Neuronal stem cell (in vitro differentiated cells): Measurements from ENCODE around the gene PAM.
"Not testable (repeated sequence)": the region's sequence is repeated elsewhere in the genome, so short reads cannot be mapped to it uniquely, and the experiment has no call there.

Experiments
- DNase-seq: peaks from one replicate; pipeline ENCODE4 v3.0.0-alpha.2; 2013; ENCODE audit warnings: low spot score
- H2AFZ ChIP-seq: one replicate; pipeline ENCODE4 v1.6.1; 2013; ENCODE audit warnings: mild to moderate bottlenecking, low read length, inconsistent platforms
- H2AK5ac ChIP-seq: 2 replicates; pipeline ENCODE4 v1.6.1; 2013; ENCODE audit warnings: low read depth, mild to moderate bottlenecking, inconsistent platforms, low read length, moderate library complexity, mixed read lengths
- H2BK120ac ChIP-seq: 2 replicates; pipeline ENCODE4 v1.6.1; 2013; ENCODE audit warnings: low read depth, mild to moderate bottlenecking, inconsistent platforms, low read length, moderate library complexity, mixed read lengths
- H2BK12ac ChIP-seq: one replicate; pipeline ENCODE4 v1.6.1; 2013; ENCODE audit warnings: low read length, inconsistent platforms
- H2BK15ac ChIP-seq: 2 replicates; pipeline ENCODE4 v1.6.1; 2013; ENCODE audit warnings: mild to moderate bottlenecking, low read length, inconsistent platforms, mixed read lengths
- H2BK5ac ChIP-seq: one replicate; pipeline ENCODE4 v1.6.1; 2013; ENCODE audit warnings: inconsistent platforms, mild to moderate bottlenecking, low read length, moderate library complexity
- H3K14ac ChIP-seq: one replicate; pipeline ENCODE4 v1.6.1; 2013; ENCODE audit warnings: low read length, inconsistent platforms
- H3K18ac ChIP-seq: 2 replicates; pipeline ENCODE4 v1.6.1; 2013; ENCODE audit warnings: low read length, inconsistent platforms
- H3K23ac ChIP-seq: 2 replicates; pipeline ENCODE4 v1.6.1; 2013; ENCODE audit warnings: low read depth, mild to moderate bottlenecking, mixed read lengths, low read length, inconsistent platforms; ENCODE audit not compliant: poor library complexity
- H3K27ac ChIP-seq: replicated peaks from 3 replicates; pipeline ENCODE4 v1.5.1; 2013; ENCODE audit warnings: low read length, inconsistent platforms
- H3K27me3 ChIP-seq, 3 experiments: 2 replicates each; pipeline ENCODE4 v1.6.1; 2013; ENCODE audit warnings: low read length in 3 of 3, mild to moderate bottlenecking in 2 of 3, inconsistent platforms in 1 of 3, low read depth in 1 of 3, mixed read lengths in 1 of 3, moderate library complexity in 1 of 3; ENCODE audit not compliant: control insufficient read depth in 3 of 3, insufficient read depth in 3 of 3
- H3K36me3 ChIP-seq, 2 donors: replicated peaks in 1 of 2; 2 replicates each; pipeline ENCODE4 v1.6.1; 2013; ENCODE audit warnings: low read length in 2 of 2; ENCODE audit not compliant: control insufficient read depth in 2 of 2, insufficient read depth in 2 of 2
- H3K4ac ChIP-seq: 2 replicates; pipeline ENCODE4 v1.6.1; 2013; ENCODE audit warnings: inconsistent platforms, mild to moderate bottlenecking, low read length, moderate library complexity
- H3K4me1 ChIP-seq, 2 donors: 1 replicate in 1 of 2; 2 replicates in 1 of 2; pipeline ENCODE4 v1.6.1; 2013; ENCODE audit warnings: low read length in 2 of 2, low read depth in 1 of 2; ENCODE audit not compliant: control insufficient read depth in 2 of 2, insufficient read depth in 1 of 2
- H3K4me2 ChIP-seq: one replicate; pipeline ENCODE4 v1.6.1; 2013; ENCODE audit warnings: mild to moderate bottlenecking, low read length, inconsistent platforms; ENCODE audit not compliant: insufficient read depth, poor library complexity, severe bottlenecking
- H3K4me3 ChIP-seq, 2 donors: 2 replicates each; pipeline ENCODE4 v1.5.1; 2013; ENCODE audit warnings: low read length in 2 of 2, mild to moderate bottlenecking in 2 of 2, inconsistent platforms in 1 of 2, moderate library complexity in 1 of 2
- H3K79me1 ChIP-seq: one replicate; pipeline ENCODE4 v1.6.1; 2013; ENCODE audit warnings: low read depth, mild to moderate bottlenecking, inconsistent platforms, low read length, moderate library complexity
- H3K9ac ChIP-seq: one replicate; pipeline ENCODE4 v1.6.1; 2013; ENCODE audit warnings: mild to moderate bottlenecking, low read depth, low read length, inconsistent platforms; ENCODE audit not compliant: poor library complexity
- H3K9me3 ChIP-seq, 2 donors: replicated peaks in 1 of 2; 2 replicates each; pipeline versions ENCODE3 to v1.6.1; 2013; ENCODE audit warnings: low read length in 2 of 2, mild to moderate bottlenecking in 2 of 2, inconsistent platforms in 1 of 2, low read depth in 1 of 2, mixed read lengths in 1 of 2, moderate library complexity in 1 of 2; ENCODE audit not compliant: control insufficient read depth in 2 of 2, insufficient read depth in 1 of 2
- H4K8ac ChIP-seq: one replicate; pipeline ENCODE4 v1.6.1; 2013; ENCODE audit warnings: low read depth, mild to moderate bottlenecking, inconsistent platforms, low read length, moderate library complexity
- H4K91ac ChIP-seq: one replicate; pipeline ENCODE4 v1.6.1; 2013; ENCODE audit warnings: low read length, low read depth, mild to moderate bottlenecking, inconsistent platforms; ENCODE audit not compliant: poor library complexity
- WGBS, 2 donors: extraction: QIAGEN DNeasy Blood & Tissue Kit; methylation state at CpG; one replicate each; pipeline ENCODE4 v1.1.7; 2013; ENCODE audit warnings: missing lambda C conversion rate in 2 of 2, mixed read lengths in 1 of 2; ENCODE audit not compliant: insufficient read length in 2 of 2, insufficient replicate concordance in 1 of 2; ENCODE audit errors: extremely low coverage in 2 of 2; 5-methylcytosine and 5-hydroxymethylcytosine counted together

PAM gene

DNA sequence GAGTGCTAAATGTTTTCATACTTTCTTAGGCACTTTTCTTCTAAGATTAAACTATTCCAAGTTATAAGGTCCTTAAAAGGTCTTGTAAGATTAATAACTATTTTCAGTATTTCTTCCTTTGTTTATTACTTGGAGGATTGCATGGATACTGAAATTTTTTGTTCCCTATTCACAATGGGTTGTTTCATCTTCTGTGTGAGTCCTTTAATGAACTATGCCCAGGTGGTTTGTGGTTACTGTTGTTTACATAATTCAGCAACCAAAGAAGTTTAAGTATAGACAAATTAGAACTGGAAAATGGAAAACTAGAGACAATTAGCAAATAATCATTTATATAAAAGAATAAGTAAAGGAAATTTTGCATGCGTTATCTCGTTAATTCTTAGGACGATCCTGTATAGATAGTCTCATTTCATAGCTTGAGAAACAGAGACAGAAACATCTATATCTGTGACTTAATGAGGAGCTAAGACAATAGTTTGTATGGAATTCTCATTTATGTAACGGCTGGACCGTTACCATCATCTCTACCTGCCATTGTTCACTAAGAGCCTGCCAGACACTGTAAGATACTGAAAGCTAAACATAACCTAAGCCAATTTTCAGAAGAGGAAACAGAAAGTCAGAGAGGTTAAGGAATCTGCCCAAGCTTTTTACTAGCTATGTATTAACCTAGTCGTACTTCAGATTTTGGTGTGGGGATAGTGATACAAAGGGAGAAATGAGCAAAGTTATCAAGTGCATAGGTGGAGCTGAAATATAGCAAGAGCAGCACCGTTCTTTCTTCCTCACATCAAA, 148.2 kb downstream of the PAM start:
- Histone ChIP-seq H3K27ac (no peak overlapping the region), H3K79me1 (no peaks in the 10 kb centered on the region), H2BK12ac (no peak overlapping the region), H3K18ac (no peak overlapping the region), H2AK5ac (no peak overlapping the region), H3K4me2 (no peak overlapping the region), H2AFZ (no peak overlapping the region), H2BK120ac (no peak overlapping the region), H2BK15ac (no peak overlapping the region), H3K27me3 (no peaks in the 10 kb centered on the region), H3K9me3 (peaks cover 0 to 8% of the 10 kb centered on the region in 2 donors), H2BK5ac (no peak overlapping the region), H3K14ac (no peak overlapping the region), H3K23ac (no peak overlapping the region), H4K8ac (no peak overlapping the region), H4K91ac (no peak overlapping the region), H3K4ac (no peak overlapping the region), H3K9ac (no peak overlapping the region), H3K4me3 (no peak overlapping the region), H3K4me1 (peaks cover 0 to 3% of the 10 kb centered on the region in 2 donors), H3K36me3 (peaks cover 0 to 9% of the 10 kb centered on the region in 2 donors)
- WGBS, 2 donors = no CpG with 5 or more reads among the region's 7 CpGs
- DNase-seq = no peak

DNA sequence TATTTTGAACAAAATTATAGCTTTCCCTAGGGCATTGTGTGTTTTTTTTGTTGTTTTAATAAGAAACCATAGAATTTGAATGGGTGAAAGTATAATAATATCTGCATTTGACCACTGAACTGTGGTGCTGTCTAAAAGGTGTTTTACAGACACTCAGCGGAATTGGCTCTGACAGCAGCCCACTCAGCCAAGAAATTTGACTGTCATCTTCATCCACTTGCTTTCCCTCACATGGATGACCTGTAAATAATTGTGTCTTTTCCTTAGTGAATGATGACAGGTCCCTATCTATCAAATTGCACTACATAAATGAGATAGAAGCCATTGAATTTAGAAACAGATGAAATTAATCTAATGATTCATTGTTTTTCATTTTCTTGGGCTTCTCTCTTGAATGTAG, 150.0 kb downstream of the PAM start:
- Histone ChIP-seq H3K27me3 (no peaks in the 10 kb centered on the region), H2AK5ac (no peak overlapping the region), H3K4me1 (no peaks in the 10 kb centered on the region), H2BK15ac (no peak overlapping the region), H3K9ac (no peak overlapping the region), H3K18ac (no peak overlapping the region), H3K4ac (no peak overlapping the region), H4K91ac (no peak overlapping the region), H3K36me3 (peaks cover 0 to 9% of the 10 kb centered on the region in 2 donors), H2AFZ (no peak overlapping the region), H3K9me3 (peaks cover 0 to 8% of the 10 kb centered on the region in 2 donors), H3K4me2 (no peak overlapping the region), H2BK5ac (no peak overlapping the region), H3K23ac (no peak overlapping the region), H2BK120ac (no peak overlapping the region), H3K27ac (no peak overlapping the region), H4K8ac (no peak overlapping the region), H3K79me1 (no peaks in the 10 kb centered on the region), H3K4me3 (no peak overlapping the region), H3K14ac (no peak overlapping the region), H2BK12ac (no peak overlapping the region)
- no CpG with 5 or more reads among the region's 1 CpG for WGBS, 2 donors
- DNase-seq = no peak

DNA sequence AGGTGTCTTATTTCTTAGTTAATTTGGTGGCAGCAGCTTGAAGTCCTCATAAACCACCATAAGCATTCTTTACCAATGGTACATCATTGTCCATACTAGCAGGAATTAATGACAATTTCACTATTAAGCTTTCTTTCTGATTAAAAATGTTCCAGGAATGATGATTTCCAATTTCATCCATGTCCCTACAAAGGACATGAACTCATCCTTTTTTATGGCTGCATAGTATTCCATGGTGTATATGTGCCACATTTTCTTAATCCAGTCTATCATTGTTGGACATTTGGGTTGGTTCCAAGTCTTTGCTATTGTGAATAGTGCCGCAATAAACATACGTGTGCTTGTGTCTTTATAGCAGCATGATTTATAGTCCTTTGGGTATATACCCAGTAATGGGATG, 152.0 kb downstream of the PAM start:
- H3K79me1 ChIP-seq, H3K4me2 ChIP-seq, H2BK5ac ChIP-seq, H4K8ac ChIP-seq, H4K91ac ChIP-seq, H2BK15ac ChIP-seq, H3K36me3 ChIP-seq, H3K18ac ChIP-seq, H3K27ac ChIP-seq, H3K9ac ChIP-seq, H3K27me3 ChIP-seq, H3K4me3 ChIP-seq, DNase-seq, H2AFZ ChIP-seq, H2AK5ac ChIP-seq, H3K4ac ChIP-seq, H3K4me1 ChIP-seq, H3K14ac ChIP-seq, H3K23ac ChIP-seq, H2BK120ac ChIP-seq, H3K9me3 ChIP-seq, H2BK12ac ChIP-seq: not testable (repeated sequence)
- WGBS, 2 donors = no CpG with 5 or more reads among the region's 2 CpGs

- Histone ChIP-seq H3K36me3 (peaks cover 0 to 22% of the 10 kb centered on the region in 2 donors), H3K18ac (no peak overlapping the region), H4K8ac (no peak overlapping the region), H3K4me3 (no peak overlapping the region), H3K4ac (no peak overlapping the region), H3K79me1 (no peaks in the 10 kb centered on the region), H3K9me3 (peaks cover 0 to 8% of the 10 kb centered on the region in 2 donors), H3K27me3 (no peaks in the 10 kb centered on the region), H2AFZ (no peak overlapping the region), H2AK5ac (no peak overlapping the region), H2BK5ac (no peak overlapping the region), H3K4me2 (no peak overlapping the region), H3K14ac (no peak overlapping the region), H3K23ac (no peak overlapping the region), H2BK12ac (no peak overlapping the region), H2BK15ac (no peak overlapping the region), H3K9ac (no peak overlapping the region), H3K27ac (no peak overlapping the region), H3K4me1 (peaks cover 0 to 2% of the 10 kb centered on the region in 2 donors), H2BK120ac (no peak overlapping the region), H4K91ac (no peak overlapping the region)
- WGBS, 2 donors = no CpG with 5 or more reads among the region's 6 CpGs
- DNase-seq = no peak
Measured at GRCh38 chr5:102910240-102911226, 155.4 kb downstream of the PAM start.
